HepG2 (cell line): ENCODE measurements around the gene RBM12. TPM values are rescaled to one million over a fixed set of nuclear protein-coding genes. Genes with fewer than 3 reads are reported as not detected.
A peak's percentile ranks its signal among the peaks of the same experiment; 100 is the strongest.

Experiments used
- AGO2 ChIP-seq: fragments of 200-400 bp; formaldehyde crosslinking; optimal IDR thresholded peaks from 2 replicates; pipeline ENCODE3; 2017; ENCODE audit warnings: mild to moderate bottlenecking, low read depth, low read length, moderate library complexity
- ATF7-NPFF ChIP-seq: sonication (generic); formaldehyde crosslinking; IDR thresholded peaks from 2 replicates; pipeline ENCODE4 v1.8.1; 2023; ENCODE audit warnings: mild to moderate bottlenecking, low read depth, missing genetic modification reagents, moderate library complexity
- EED ChIP-seq: sonication (generic); formaldehyde crosslinking; IDR thresholded peaks from 2 replicates; pipeline ENCODE4 v1.5.0; 2020; ENCODE audit warnings: mild to moderate bottlenecking, missing genetic modification reagents
- FOSL1 ChIP-seq: sonication (generic); formaldehyde crosslinking; IDR thresholded peaks from 2 replicates; pipeline ENCODE4 v1.9.0; 2021; ENCODE audit warnings: missing genetic modification reagents, borderline replicate concordance
- GMEB1 ChIP-seq: sonication (generic); formaldehyde crosslinking; IDR thresholded peaks from 2 replicates; pipeline ENCODE4 v1.5.1; 2020; ENCODE audit warnings: missing genetic modification reagents, mild to moderate bottlenecking, borderline replicate concordance
- IRF2 ChIP-seq: IDR thresholded peaks from 2 replicates; pipeline ENCODE4 v1.6.1; 2018; ENCODE audit warnings: missing genetic modification reagents, missing compliant biosample characterization
- MLXIP ChIP-seq: sonication (generic); formaldehyde crosslinking; IDR thresholded peaks from 2 replicates; pipeline ENCODE4 v1.9.0; 2021; ENCODE audit warnings: missing genetic modification reagents, borderline replicate concordance
- PATZ1 ChIP-seq: sonication (generic); formaldehyde crosslinking; IDR thresholded peaks from 2 replicates; pipeline ENCODE4 v1.4.0; 2020; ENCODE audit warnings: missing genetic modification reagents
- POGK ChIP-seq: sonication (generic); formaldehyde crosslinking; conservative IDR thresholded peaks from 2 replicates; pipeline ENCODE4 v1.8.0; 2022; ENCODE audit warnings: mild to moderate bottlenecking, moderate library complexity, missing genetic modification reagents
- TBX2 ChIP-seq: sonication (generic); formaldehyde crosslinking; IDR thresholded peaks from 2 replicates; pipeline ENCODE4 v1.5.0; 2020; ENCODE audit warnings: missing genetic modification reagents, mild to moderate bottlenecking, borderline replicate concordance
- ZNF335 ChIP-seq: sonication (generic); formaldehyde crosslinking; IDR thresholded peaks from 2 replicates; pipeline ENCODE4 v1.4.0; 2020; ENCODE audit warnings: missing genetic modification reagents
- ZNF747 ChIP-seq: sonication (generic); formaldehyde crosslinking; IDR thresholded peaks from 2 replicates; pipeline ENCODE4 v1.8.1; 2023; ENCODE audit warnings: missing genetic modification reagents, mild to moderate bottlenecking, borderline replicate concordance
- polyA plus RNA-seq, 8 experiments: library from polyadenylated mRNA; depleted of rRNA in 3 of 8; stranded (reverse) in 7 of 8; unstranded in 1 of 8; fragments of >200 nt; fragmentation: Illumina TruSeq in 4 of 8; extraction: Trizol in 4 of 8; gene quantifications; 2 replicates each; pipeline versions ENCODE4 v1.2.1 to v1.2.3, GENCODE V29; 2011 to 2016; ENCODE audit warnings: low read depth in 4 of 8, missing spikeins in 1 of 8, mixed read lengths in 1 of 8; ENCODE audit not compliant: insufficient read depth in 1 of 8
- total RNA-seq, 5 experiments: library from RNA; depleted of rRNA; stranded (reverse); fragments of >200 nt; fragmentation: Illumina TruSeq; extraction: Trizol; gene quantifications; 2 replicates each; pipeline ENCODE4 v1.2.3, GENCODE V29; 2016; ENCODE audit warnings: low read depth in 1 of 5
- TF ChIP-seq, protein P1 (sequence below): sonication (generic); formaldehyde crosslinking; IDR thresholded peaks from 2 replicates; pipeline ENCODE4 v1.4.0; 2020; ENCODE audit warnings: low read depth, mild to moderate bottlenecking, missing genetic modification reagents
- TF ChIP-seq, protein P2 (sequence below): sonication (generic); formaldehyde crosslinking; IDR thresholded peaks from 2 replicates; pipeline ENCODE4 v1.8.0; 2022; ENCODE audit warnings: mild to moderate bottlenecking, missing genetic modification reagents, borderline replicate concordance

RBM12 gene
- total and polyA plus RNA-seq, 2 of the 13 experiments (the other 11 are each of a cell fraction or from before 2014, with no cell fraction given), result 97.9 to 104 TPM

- no peak for TF ChIP-seq POGK (CRISPR knock-in tag)
- no peak for TF ChIP-seq IRF2 (CRISPR knock-in tag)
- no peak for TF ChIP-seq MLXIP (CRISPR knock-in tag)
- no peak; the same call in 1 of the 2 replicates for TF ChIP-seq GMEB1 (CRISPR knock-in tag)
- TF ChIP-seq ZNF747 (CRISPR knock-in tag), result no peak
- TF ChIP-seq TBX2 (CRISPR knock-in tag), result no peak
- TF ChIP-seq, protein P1, sequence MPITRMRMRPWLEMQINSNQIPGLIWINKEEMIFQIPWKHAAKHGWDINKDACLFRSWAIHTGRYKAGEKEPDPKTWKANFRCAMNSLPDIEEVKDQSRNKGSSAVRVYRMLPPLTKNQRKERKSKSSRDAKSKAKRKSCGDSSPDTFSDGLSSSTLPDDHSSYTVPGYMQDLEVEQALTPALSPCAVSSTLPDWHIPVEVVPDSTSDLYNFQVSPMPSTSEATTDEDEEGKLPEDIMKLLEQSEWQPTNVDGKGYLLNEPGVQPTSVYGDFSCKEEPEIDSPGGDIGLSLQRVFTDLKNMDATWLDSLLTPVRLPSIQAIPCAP (CRISPR knock-in tag), result no peak
- TF ChIP-seq PATZ1 (CRISPR knock-in tag), result no peak
- no peak for TF ChIP-seq ATF7-NPFF (CRISPR knock-in tag)
- no peak for TF ChIP-seq FOSL1 (CRISPR knock-in tag)
- TF ChIP-seq, protein P2, sequence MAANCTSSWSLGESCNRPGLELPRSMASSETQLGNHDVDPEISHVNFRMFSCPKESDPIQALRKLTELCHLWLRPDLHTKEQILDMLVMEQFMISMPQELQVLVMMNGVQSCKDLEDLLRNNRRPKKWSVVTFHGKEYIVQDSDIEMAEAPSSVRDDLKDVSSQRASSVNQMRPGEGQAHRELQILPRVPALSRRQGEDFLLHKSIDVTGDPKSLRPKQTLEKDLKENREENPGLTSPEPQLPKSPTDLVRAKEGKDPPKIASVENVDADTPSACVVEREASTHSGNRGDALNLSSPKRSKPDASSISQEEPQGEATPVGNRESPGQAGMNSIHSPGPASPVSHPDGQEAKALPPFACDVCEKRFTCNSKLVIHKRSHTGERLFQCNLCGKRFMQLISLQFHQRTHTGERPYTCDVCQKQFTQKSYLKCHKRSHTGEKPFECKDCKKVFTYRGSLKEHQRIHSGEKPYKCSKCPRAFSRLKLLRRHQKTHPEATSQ (CRISPR knock-in tag), result no peak
- TF ChIP-seq AGO2, result no peak
- 0 out of 2 replicates have a peak, but pooled peaks have one; percentile 38 for TF ChIP-seq ZNF335 (CRISPR knock-in tag)
- TF ChIP-seq EED (CRISPR knock-in tag), result no peak
These were observed 30.6 kb upstream of the RBM12 start (continued) for GRCh38 chr20:35695245-35695749.
